GM13977 (cell line): Measurements from ENCODE around the gene LRP8.

Source experiments
- DNase-seq: peaks from one replicate; pipeline ENCODE4 v3.0.0; 2012; ENCODE audit warnings: low spot score
- in situ Hi-C: fragments of 300-500 bp; cut with MboI; formaldehyde crosslinking; loops from one replicate; pipeline ENCODE4 v1.12.0; 2022; ENCODE audit warnings: low sequenced_read_pairs, low pct_unique_long_range_greater_than_20kb, mixed read lengths, inconsistent platforms; ENCODE audit not compliant: unreplicated experiment
- TF ChIP-seq, protein P1 (sequence below): IDR thresholded peaks from 2 replicates; pipeline ENCODE4 v1.5.1; 2012; ENCODE audit warnings: mild to moderate bottlenecking, control low read depth; ENCODE audit not compliant: insufficient read depth; ENCODE audit errors: extremely low read depth, missing control alignments

LRP8 gene

DNA sequence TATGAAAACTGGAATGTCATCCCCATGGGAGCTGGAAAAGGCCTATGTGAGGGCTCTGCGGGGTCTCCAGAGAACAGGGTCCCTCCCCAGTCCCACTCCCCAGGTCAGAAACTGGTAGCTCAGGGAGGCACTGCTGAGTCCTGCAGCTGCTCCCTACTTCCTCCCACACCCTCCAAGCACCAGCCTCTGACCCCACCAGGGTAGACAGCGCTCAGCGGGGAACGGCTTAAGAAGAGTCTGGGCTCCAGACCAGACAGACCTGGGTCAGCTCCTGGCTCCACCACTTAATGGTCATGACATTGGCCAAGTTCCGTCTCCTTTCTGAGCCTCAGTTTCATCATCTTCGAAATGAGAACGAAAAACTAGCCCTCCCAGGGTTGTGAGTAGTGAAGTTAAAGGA, 7.2 kb downstream of the LRP8 start:
- TF ChIP-seq, protein P1, sequence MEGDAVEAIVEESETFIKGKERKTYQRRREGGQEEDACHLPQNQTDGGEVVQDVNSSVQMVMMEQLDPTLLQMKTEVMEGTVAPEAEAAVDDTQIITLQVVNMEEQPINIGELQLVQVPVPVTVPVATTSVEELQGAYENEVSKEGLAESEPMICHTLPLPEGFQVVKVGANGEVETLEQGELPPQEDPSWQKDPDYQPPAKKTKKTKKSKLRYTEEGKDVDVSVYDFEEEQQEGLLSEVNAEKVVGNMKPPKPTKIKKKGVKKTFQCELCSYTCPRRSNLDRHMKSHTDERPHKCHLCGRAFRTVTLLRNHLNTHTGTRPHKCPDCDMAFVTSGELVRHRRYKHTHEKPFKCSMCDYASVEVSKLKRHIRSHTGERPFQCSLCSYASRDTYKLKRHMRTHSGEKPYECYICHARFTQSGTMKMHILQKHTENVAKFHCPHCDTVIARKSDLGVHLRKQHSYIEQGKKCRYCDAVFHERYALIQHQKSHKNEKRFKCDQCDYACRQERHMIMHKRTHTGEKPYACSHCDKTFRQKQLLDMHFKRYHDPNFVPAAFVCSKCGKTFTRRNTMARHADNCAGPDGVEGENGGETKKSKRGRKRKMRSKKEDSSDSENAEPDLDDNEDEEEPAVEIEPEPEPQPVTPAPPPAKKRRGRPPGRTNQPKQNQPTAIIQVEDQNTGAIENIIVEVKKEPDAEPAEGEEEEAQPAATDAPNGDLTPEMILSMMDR: no peak
- DNase-seq: no peak
- in situ Hi-C loops: no loop called here

DNA sequence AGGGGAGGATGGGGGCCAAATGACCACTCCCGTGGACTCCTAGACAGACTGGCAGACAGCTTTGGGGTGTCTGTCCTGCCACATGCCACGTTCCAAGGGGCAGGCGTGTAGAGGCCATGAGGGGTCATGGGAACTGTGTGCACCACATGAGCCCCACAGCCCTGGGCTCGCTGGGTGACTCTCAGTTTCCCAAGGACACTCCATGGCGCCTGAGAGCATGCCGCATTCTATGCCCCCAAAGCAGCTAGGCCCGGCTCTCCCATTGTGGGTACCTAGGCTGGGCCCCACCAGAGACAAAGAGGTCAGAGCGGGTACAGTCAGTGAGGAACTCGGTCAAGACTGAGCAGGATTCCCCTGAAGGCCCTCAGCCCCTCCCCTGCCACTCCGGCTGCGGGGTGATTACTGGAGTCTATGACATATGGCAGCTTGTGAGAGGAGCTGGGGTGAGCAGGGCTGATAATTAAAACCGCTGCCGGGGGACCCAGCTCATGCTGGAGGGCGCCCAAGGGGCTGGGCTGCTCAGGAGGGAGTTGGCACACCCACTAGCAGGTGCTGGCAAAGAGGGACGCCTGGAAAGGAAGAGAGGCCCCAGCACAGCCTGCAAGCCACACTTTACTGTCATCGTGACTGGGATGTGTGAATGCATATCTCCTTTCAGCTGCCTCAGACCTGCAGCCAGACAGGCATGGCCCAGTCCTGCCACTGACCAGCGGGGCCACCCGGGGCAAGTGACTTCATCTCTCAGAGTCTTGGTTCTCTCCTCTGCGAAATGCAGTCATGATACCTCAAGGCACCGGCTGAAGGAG, 8.4 kb downstream of the LRP8 start:
- no peak for DNase-seq
- in situ Hi-C loops: no loop called here
- TF ChIP-seq, protein P1: no peak

DNA sequence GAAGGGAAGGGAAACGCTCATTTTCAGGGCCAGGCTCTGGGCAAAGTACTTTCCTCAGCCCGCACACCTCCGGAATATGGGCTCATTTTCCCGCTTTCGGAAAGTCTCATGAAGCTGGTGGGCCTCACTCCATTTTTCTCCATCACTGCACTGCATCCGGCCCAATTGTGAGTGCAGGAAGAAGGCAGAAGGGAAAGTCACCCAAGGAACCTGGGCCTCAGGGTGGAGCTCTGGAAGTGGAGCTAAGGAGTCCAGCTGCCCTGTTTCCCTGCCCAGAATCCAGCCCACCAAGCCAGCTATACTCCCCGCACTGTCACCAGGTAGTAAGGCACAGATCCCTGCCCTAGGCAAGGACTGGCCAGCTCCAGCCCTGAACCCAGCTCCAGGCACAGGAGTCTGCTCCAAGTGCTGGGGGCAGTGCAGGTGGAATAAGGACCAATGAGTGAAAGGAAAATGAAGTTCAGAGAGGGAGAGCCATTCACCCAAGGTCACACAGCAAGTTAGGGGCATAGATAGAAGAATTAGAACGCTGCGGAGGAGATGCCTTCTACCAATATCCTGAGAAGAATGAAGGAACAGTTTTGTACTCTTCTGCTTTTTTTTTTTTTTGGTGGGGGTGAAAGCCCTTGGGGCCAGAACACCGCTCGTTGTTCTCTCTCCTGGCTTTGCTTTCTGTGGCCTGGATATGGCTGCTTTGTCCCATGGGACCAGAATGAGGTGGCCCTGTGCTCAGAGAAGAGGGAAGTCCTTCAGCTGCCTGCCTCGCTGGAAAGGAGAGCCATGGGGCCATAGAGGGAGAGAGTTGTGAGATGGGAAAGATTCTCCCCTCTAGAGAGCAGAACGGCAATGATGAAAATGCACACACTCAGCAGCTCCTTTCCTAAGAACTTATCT, 10.0 kb downstream of the LRP8 start:
- in situ Hi-C loops: no loop called here
- no peak for DNase-seq
- TF ChIP-seq, protein P1: no peak

DNA sequence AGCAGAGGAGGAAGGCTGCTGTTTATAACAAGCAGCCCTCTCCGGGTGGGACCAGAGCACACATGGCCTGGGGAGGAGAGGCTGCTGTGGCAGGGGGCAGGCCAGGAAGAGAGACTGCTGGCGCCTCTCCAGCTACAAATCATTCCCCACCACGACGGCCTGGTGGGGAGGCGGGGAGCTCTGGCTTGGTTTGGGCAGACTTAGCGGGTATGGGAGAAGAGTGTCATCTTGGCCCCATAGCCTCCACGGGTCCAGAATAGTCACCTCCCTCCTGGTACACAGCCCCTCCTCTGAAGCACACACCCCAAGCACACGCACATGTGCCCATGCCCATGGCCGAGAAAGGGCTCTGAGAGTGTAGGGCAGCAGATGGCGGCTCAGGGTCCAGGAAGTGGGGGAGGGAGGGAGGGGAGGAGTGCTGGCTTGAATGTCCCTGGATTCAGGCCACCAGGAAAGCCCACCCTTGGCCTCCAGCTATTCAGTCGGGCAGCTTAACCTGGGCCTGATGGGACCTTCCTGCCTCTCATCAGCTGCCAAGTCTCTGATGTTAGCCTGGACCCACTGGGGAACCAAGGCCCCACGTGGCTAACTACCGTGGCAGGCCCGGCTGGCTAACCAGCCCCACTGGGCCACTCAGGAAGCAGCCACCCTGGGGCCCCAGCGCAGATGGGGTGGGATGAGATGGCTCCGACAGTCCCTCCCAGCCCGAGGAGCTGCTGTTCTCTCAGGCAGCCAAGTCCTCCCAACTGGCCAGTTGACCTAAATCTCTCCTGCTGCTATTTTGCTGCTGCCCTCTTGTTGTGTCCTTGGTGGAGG, 10.9 kb downstream of the LRP8 start:
- in situ Hi-C loops: no loop called here
- TF ChIP-seq, protein P1: no peak
- no peak for DNase-seq

GRCh38 chr1:53316424-53316765, 11.5 kb downstream of the LRP8 start:
- in situ Hi-C loops: no loop called here
- TF ChIP-seq, protein P1: no peak
- DNase-seq: no peak
